ENCODE results near the gene P2RX6.
"Not testable (repeated sequence)": the region's sequence is repeated elsewhere in the genome, so short reads cannot be mapped to it uniquely, and the experiment has no call there.

The P2RX6 gene

GRCh38 chr22:20968281-20968977 lies 46.5 kb upstream of the P2RX6 start:
- Histone ChIP-seq H3K36me3 (ENCODE audit: control insufficient read depth, insufficient read depth, low read length) (no peaks in the 10 kb centered on the region), H3K27me3 (replicated peaks; ENCODE audit: control insufficient read depth, insufficient read depth, low read length) (no peaks in the 10 kb centered on the region; the same call in 1 of the 2 replicates), H3K4me3 (replicated peaks; ENCODE audit: low read depth, low read length) (no peak overlapping the region)
- DNase-seq (ENCODE audit: extremely low read depth, insufficient read length): no peak
- TF ChIP-seq CTCF (IDR thresholded peaks at IDR 0.05; ENCODE audit: insufficient read depth, low read length, poor library complexity, severe bottlenecking): no peak

- Histone ChIP-seq H3K4me3 (replicated peaks; ENCODE audit: low read depth, low read length) (no peak overlapping the region), H3K36me3 (ENCODE audit: control insufficient read depth, insufficient read depth, low read length) (no peaks in the 10 kb centered on the region), H3K27me3 (replicated peaks; ENCODE audit: control insufficient read depth, insufficient read depth, low read length) (no peaks in the 10 kb centered on the region)
- TF ChIP-seq CTCF (IDR thresholded peaks at IDR 0.05; ENCODE audit: insufficient read depth, low read length, poor library complexity, severe bottlenecking): no peak
- DNase-seq (ENCODE audit: extremely low read depth, insufficient read length): no peak
Observed at GRCh38 chr22:20970939-20971657, 43.9 kb upstream of the P2RX6 start.

- DNase-seq (ENCODE audit: extremely low read depth, insufficient read length); H3K27me3 ChIP-seq (replicated peaks; ENCODE audit: control insufficient read depth, insufficient read depth, low read length); H3K36me3 ChIP-seq (ENCODE audit: control insufficient read depth, insufficient read depth, low read length); H3K4me3 ChIP-seq (replicated peaks; ENCODE audit: low read depth, low read length): not testable (repeated sequence)
Observed at GRCh38 chr22:20972014-20972694, 42.8 kb upstream of the P2RX6 start.

GRCh38 chr22:20972933-20973577 lies 41.9 kb upstream of the P2RX6 start:
- no peak for DNase-seq (ENCODE audit: extremely low read depth, insufficient read length)
- H3K27me3 ChIP-seq (replicated peaks; ENCODE audit: control insufficient read depth, insufficient read depth, low read length): no peaks in the 10 kb centered on the region
- TF ChIP-seq CTCF (IDR thresholded peaks at IDR 0.05; ENCODE audit: insufficient read depth, low read length, poor library complexity, severe bottlenecking): no peak
- H3K4me3 ChIP-seq (replicated peaks; ENCODE audit: low read depth, low read length): no peak overlapping the region
- no peaks in the 10 kb centered on the region for H3K36me3 ChIP-seq (ENCODE audit: control insufficient read depth, insufficient read depth, low read length)

GRCh38 chr22:20973634-20974286 lies 41.2 kb upstream of the P2RX6 start:
- Histone ChIP-seq H3K36me3 (ENCODE audit: control insufficient read depth, insufficient read depth, low read length) (no peaks in the 10 kb centered on the region), H3K4me3 (replicated peaks; ENCODE audit: low read depth, low read length) (no peak overlapping the region), H3K27me3 (replicated peaks; ENCODE audit: control insufficient read depth, insufficient read depth, low read length) (no peaks in the 10 kb centered on the region)
- DNase-seq (ENCODE audit: extremely low read depth, insufficient read length): no peak
- no peak for TF ChIP-seq CTCF (IDR thresholded peaks at IDR 0.05; ENCODE audit: insufficient read depth, low read length, poor library complexity, severe bottlenecking)
